Measurements from ENCODE around the gene CFAP299.

Gene CFAP299

GRCh38 chr4:80367737-80368136 lies 32.2 kb downstream of the CFAP299 start:
- Histone ChIP-seq H3K4me3 (ENCODE audit: low read length) (no peak overlapping the region), H3K9me3 (replicated peaks; ENCODE audit: insufficient read depth, low read length) (no peaks in the 10 kb centered on the region), H3K36me3 (replicated peaks; ENCODE audit: insufficient read depth, low read length) (no peaks in the 10 kb centered on the region), H3K9me2 (replicated peaks; ENCODE audit: insufficient read depth, low read length) (no peaks in the 10 kb centered on the region), H3K9ac (ENCODE audit: low read length) (no peak overlapping the region), H4K20me1 (ENCODE audit: insufficient read depth, low read length) (no peaks in the 10 kb centered on the region), H3K27ac (ENCODE audit: low read length) (no peak overlapping the region), H3K4me2 (ENCODE audit: low read depth, low read length) (no peak overlapping the region), H2AFZ (ENCODE audit: low read length) (no peak overlapping the region), H3K27me3 (replicated peaks; ENCODE audit: insufficient read depth, low read length) (no peaks in the 10 kb centered on the region), H3K79me2 (ENCODE audit: low read length) (no peaks in the 10 kb centered on the region), H3F3A (ENCODE audit: insufficient read depth, low read length) (no peaks in the 10 kb centered on the region), H3K4me1 (ENCODE audit: low read length) (no peaks in the 10 kb centered on the region)
- DNase-seq = no peak
- TF ChIP-seq CTCF (IDR thresholded peaks at IDR 0.05; ENCODE audit: low read length) (no peak), EZH2phosphoT487 (IDR thresholded peaks at IDR 0.05; ENCODE audit: low read length) (no peak), EZH2 (optimal IDR thresholded peaks at IDR 0.05; ENCODE audit: low read depth, low read length) (no peak)

GRCh38 chr4:80370635-80371034 lies 35.1 kb downstream of the CFAP299 start:
- DNase-seq = no peak
- Histone ChIP-seq H3F3A (ENCODE audit: insufficient read depth, low read length) (no peaks in the 10 kb centered on the region), H3K4me1 (ENCODE audit: low read length) (no peaks in the 10 kb centered on the region), H3K79me2 (ENCODE audit: low read length) (no peaks in the 10 kb centered on the region), H3K36me3 (replicated peaks; ENCODE audit: insufficient read depth, low read length) (no peaks in the 10 kb centered on the region), H3K9me2 (replicated peaks; ENCODE audit: insufficient read depth, low read length) (no peaks in the 10 kb centered on the region), H3K9me3 (replicated peaks; ENCODE audit: insufficient read depth, low read length) (no peaks in the 10 kb centered on the region), H4K20me1 (ENCODE audit: insufficient read depth, low read length) (no peaks in the 10 kb centered on the region), H3K4me2 (ENCODE audit: low read depth, low read length) (no peak overlapping the region), H3K27ac (ENCODE audit: low read length) (no peak overlapping the region), H3K4me3 (ENCODE audit: low read length) (no peak overlapping the region), H3K27me3 (replicated peaks; ENCODE audit: insufficient read depth, low read length) (no peaks in the 10 kb centered on the region), H3K9ac (ENCODE audit: low read length) (no peak overlapping the region), H2AFZ (ENCODE audit: low read length) (no peak overlapping the region)
- TF ChIP-seq CTCF (IDR thresholded peaks at IDR 0.05; ENCODE audit: low read length) = no peak
- no peak for TF ChIP-seq EZH2phosphoT487 (IDR thresholded peaks at IDR 0.05; ENCODE audit: low read length)
- no peak for TF ChIP-seq EZH2 (optimal IDR thresholded peaks at IDR 0.05; ENCODE audit: low read depth, low read length)

GRCh38 chr4:80371046-80371445 lies 35.5 kb downstream of the CFAP299 start:
- Histone ChIP-seq H3K4me2 (ENCODE audit: low read depth, low read length) (no peak overlapping the region), H3K79me2 (ENCODE audit: low read length) (no peaks in the 10 kb centered on the region), H3K36me3 (replicated peaks; ENCODE audit: insufficient read depth, low read length) (no peaks in the 10 kb centered on the region), H3F3A (ENCODE audit: insufficient read depth, low read length) (no peaks in the 10 kb centered on the region), H3K4me1 (ENCODE audit: low read length) (no peaks in the 10 kb centered on the region), H3K4me3 (ENCODE audit: low read length) (no peak overlapping the region), H2AFZ (ENCODE audit: low read length) (no peak overlapping the region), H3K27me3 (replicated peaks; ENCODE audit: insufficient read depth, low read length) (no peaks in the 10 kb centered on the region), H4K20me1 (ENCODE audit: insufficient read depth, low read length) (no peaks in the 10 kb centered on the region), H3K9me3 (replicated peaks; ENCODE audit: insufficient read depth, low read length) (no peaks in the 10 kb centered on the region), H3K9ac (ENCODE audit: low read length) (no peak overlapping the region), H3K27ac (ENCODE audit: low read length) (no peak overlapping the region), H3K9me2 (replicated peaks; ENCODE audit: insufficient read depth, low read length) (no peaks in the 10 kb centered on the region)
- DNase-seq = no peak
- no peak for TF ChIP-seq EZH2phosphoT487 (IDR thresholded peaks at IDR 0.05; ENCODE audit: low read length)

- Histone ChIP-seq H3K4me2 (ENCODE audit: low read depth, low read length) (no peak overlapping the region), H3K27ac (ENCODE audit: low read length) (no peak overlapping the region), H3K36me3 (replicated peaks; ENCODE audit: insufficient read depth, low read length) (no peaks in the 10 kb centered on the region), H2AFZ (ENCODE audit: low read length) (no peak overlapping the region), H3K27me3 (replicated peaks; ENCODE audit: insufficient read depth, low read length) (no peaks in the 10 kb centered on the region), H3K4me3 (ENCODE audit: low read length) (no peak overlapping the region), H3K9me3 (replicated peaks; ENCODE audit: insufficient read depth, low read length) (no peaks in the 10 kb centered on the region; the same call in 1 of the 2 replicates), H3K79me2 (ENCODE audit: low read length) (no peaks in the 10 kb centered on the region), H3K9ac (ENCODE audit: low read length) (no peak overlapping the region), H3F3A (ENCODE audit: insufficient read depth, low read length) (no peaks in the 10 kb centered on the region), H3K4me1 (ENCODE audit: low read length) (no peaks in the 10 kb centered on the region), H3K9me2 (replicated peaks; ENCODE audit: insufficient read depth, low read length) (no peaks in the 10 kb centered on the region; the same call in 1 of the 2 replicates), H4K20me1 (ENCODE audit: insufficient read depth, low read length) (no peaks in the 10 kb centered on the region)
- no peak for DNase-seq
- TF ChIP-seq EZH2phosphoT487 (IDR thresholded peaks at IDR 0.05; ENCODE audit: low read length) = no peak
- no peak for TF ChIP-seq CTCF (IDR thresholded peaks at IDR 0.05; ENCODE audit: low read length)
- no peak for TF ChIP-seq EZH2 (optimal IDR thresholded peaks at IDR 0.05; ENCODE audit: low read depth, low read length)
Measured at GRCh38 chr4:80374180-80374579, 38.6 kb downstream of the CFAP299 start.

Data from MM.1S (cell line).